SH-SY5Y (cell line): Measurements from ENCODE around the gene TCEAL9.

Experiments
- GATA2 ChIP-seq: IDR thresholded peaks from 2 replicates; pipeline ENCODE4 v1.6.1; 2011; ENCODE audit warnings: mild to moderate bottlenecking, low read depth, low read length
- GATA3 ChIP-seq: IDR thresholded peaks from 2 replicates; pipeline ENCODE4 v1.6.1; 2011; ENCODE audit warnings: low read depth, mild to moderate bottlenecking, low read length, moderate library complexity

GRCh38 chrX:103396186-103396585, 39.9 kb downstream of the TCEAL9 start:
- TF ChIP-seq GATA2 (no peak), GATA3 (no peak)
